Erythroblast (primary cell): Measurements from ENCODE around the gene KRTAP10-11.

Experiments
- GATA1 ChIP-seq: IDR thresholded peaks from 2 replicates; pipeline ENCODE4 v1.6.1; 2011; ENCODE audit warnings: low read depth, mild to moderate bottlenecking, control low read depth, low read length, moderate library complexity
- POLR2A ChIP-seq: IDR thresholded peaks from 2 replicates; pipeline ENCODE4 v1.6.1; 2011; ENCODE audit warnings: mild to moderate bottlenecking, low read length

- no peak for TF ChIP-seq POLR2A
- no peak for TF ChIP-seq GATA1
These were observed 21.4 kb downstream of the KRTAP10-11 start for GRCh38 chr21:44667612-44668011.
